Caco-2 (cell line): ENCODE measurements around the gene CFAP298. TPM values are rescaled to one million over a fixed set of nuclear protein-coding genes. Genes with fewer than 3 reads are reported as not detected.
"Not testable (repeated sequence)": the region's sequence is repeated elsewhere in the genome, so short reads cannot be mapped to it uniquely, and the experiment has no call there.

Experiments
- Bru-seq: library from RNA; stranded (reverse); fragments of 400-500 nt; gene quantifications from one replicate; lab custom pipeline; 2021; lab: Mats Ljungman, UMichigan
- BruChase-seq, 2 experiments: library from RNA; stranded (reverse); fragments of 400-500 nt; gene quantifications; one replicate each; lab custom pipeline; 2021; lab: Mats Ljungman, UMichigan
- BruUV-seq: library from RNA; stranded (reverse); fragments of 400-500 nt; replicated peaks from 2 replicates; lab custom pipeline; 2021; lab: Mats Ljungman, UMichigan
- CTCF ChIA-PET: fragments of 300-600 bp; sonication (Branson Sonifier 250); formaldehyde crosslinking; loops from one replicate; lab custom pipeline; 2022; ENCODE audit warnings: antibody characterized with exemption; lab: Charles Lee
- POLR2A ChIA-PET: fragments of 300-600 bp; sonication (Branson Sonifier 250); formaldehyde crosslinking; loops from one replicate; lab custom pipeline; 2022; ENCODE audit warnings: antibody characterized with exemption; lab: Charles Lee
- DNase-seq, 2 experiments: peaks; one replicate each; pipeline versions ENCODE4 v3.0.0 to v3.0.0-alpha.2; 2020 to 2022
- H3K27me3 ChIP-seq: replicated peaks from 2 replicates; pipeline ENCODE4 v1.6.0; 2011; ENCODE audit warnings: low read length; ENCODE audit not compliant: control insufficient read depth, insufficient read depth
- H3K36me3 ChIP-seq: 2 replicates; pipeline ENCODE4 v1.5.1; 2011; ENCODE audit warnings: low read length; ENCODE audit not compliant: control insufficient read depth, insufficient read depth
- H3K4me1 ChIP-seq: fragments of 250-450 bp; sonication (Bioruptor Pico); 2 replicates; pipeline ENCODE4 v1.5.1; 2020; ENCODE audit warnings: mild to moderate bottlenecking
- H3K4me3 ChIP-seq: 2 replicates; pipeline ENCODE4 v1.5.1; 2011; ENCODE audit warnings: low read depth, mild to moderate bottlenecking, control low read depth, low read length
- H3K9me3 ChIP-seq: fragments of 250-450 bp; sonication (Bioruptor Pico); 2 replicates; pipeline ENCODE4 v1.5.1; 2020; ENCODE audit warnings: mild to moderate bottlenecking, moderate library complexity
- H3K27ac Mint-ChIP-seq: one replicate; pipeline ENCODE4 v1.8.0; 2022; ENCODE audit warnings: mixed read lengths; ENCODE audit not compliant: unreplicated experiment
- H3K27me3 Mint-ChIP-seq: one replicate; pipeline ENCODE4 v1.8.0; 2022; ENCODE audit warnings: mixed read lengths; ENCODE audit not compliant: insufficient read depth, unreplicated experiment
- H3K36me3 Mint-ChIP-seq: one replicate; pipeline ENCODE4 v1.8.0; 2022; ENCODE audit warnings: mild to moderate bottlenecking, mixed read lengths; ENCODE audit not compliant: insufficient read depth, unreplicated experiment
- H3K4me1 Mint-ChIP-seq: one replicate; pipeline ENCODE4 v1.8.0; 2022; ENCODE audit warnings: low read depth, mixed read lengths; ENCODE audit not compliant: unreplicated experiment
- H3K4me3 Mint-ChIP-seq: one replicate; pipeline ENCODE4 v1.8.0; 2022; ENCODE audit warnings: mild to moderate bottlenecking, moderate library complexity, mixed read lengths; ENCODE audit not compliant: unreplicated experiment
- H3K9me3 Mint-ChIP-seq: one replicate; pipeline ENCODE4 v1.8.0; 2022; ENCODE audit warnings: mixed read lengths; ENCODE audit not compliant: unreplicated experiment
- intact Hi-C: fragments of 100-400 bp; cut with micrococcal nuclease; formaldehyde crosslinking; loops from one replicate; pipeline ENCODE4 v1.10.0; 2022; ENCODE audit not compliant: unreplicated experiment
- long read RNA-seq: library from polyadenylated mRNA; stranded (forward); transcript quantifications from one replicate; pipeline ENCODE4 v2.0.0, GENCODE V29; 2022
- total RNA-seq: library from RNA; stranded (reverse); gene quantifications from 2 replicates; pipeline ENCODE4 v1.2.3, GENCODE V29; 2022
- TF ChIP-seq, protein P1 (sequence below), 2 experiments: fragments of 200-600 bp in 1 of 2; IDR thresholded peaks; 1 replicate in 1 of 2; 2 replicates in 1 of 2; pipeline versions ENCODE4 v1.5.1 to v1.8.0; 2011 to 2022; ENCODE audit warnings: antibody characterized with exemption in 1 of 2, control low read depth in 1 of 2, inconsistent platforms in 1 of 2, low read depth in 1 of 2, low read length in 1 of 2, mild to moderate bottlenecking in 1 of 2, moderate library complexity in 1 of 2; ENCODE audit not compliant: insufficient read depth in 1 of 2, severe bottlenecking in 1 of 2, unreplicated experiment in 1 of 2

Gene CFAP298, protein sequence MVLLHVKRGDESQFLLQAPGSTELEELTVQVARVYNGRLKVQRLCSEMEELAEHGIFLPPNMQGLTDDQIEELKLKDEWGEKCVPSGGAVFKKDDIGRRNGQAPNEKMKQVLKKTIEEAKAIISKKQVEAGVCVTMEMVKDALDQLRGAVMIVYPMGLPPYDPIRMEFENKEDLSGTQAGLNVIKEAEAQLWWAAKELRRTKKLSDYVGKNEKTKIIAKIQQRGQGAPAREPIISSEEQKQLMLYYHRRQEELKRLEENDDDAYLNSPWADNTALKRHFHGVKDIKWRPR
- total RNA-seq (54.5 and 61.2 TPM in 2 replicates), Bru-seq, nascent RNA (percentile 77 among the genes with signal in this experiment), BruChase-seq, experiment 1, labeled RNA remaining after a 2-hour chase (percentile 90 among the genes with signal in this experiment), BruChase-seq, experiment 2, labeled RNA remaining after a 6-hour chase (percentile 94 among the genes with signal in this experiment)
- long read RNA-seq, transcript CFAP298-201 (7 exons, 1,692 nt): major isoform, 208 of 257 reads
- long read RNA-seq, transcript CFAP298-203 (5 exons, 2,503 nt): minor isoform, 6 of 257 reads
- long read RNA-seq, partial matches to known transcripts: 23 of 257 reads
- long read RNA-seq, other reads (novel, unspliced or antisense): 17 of 257 reads

- TF ChIP-seq, protein P1, sequence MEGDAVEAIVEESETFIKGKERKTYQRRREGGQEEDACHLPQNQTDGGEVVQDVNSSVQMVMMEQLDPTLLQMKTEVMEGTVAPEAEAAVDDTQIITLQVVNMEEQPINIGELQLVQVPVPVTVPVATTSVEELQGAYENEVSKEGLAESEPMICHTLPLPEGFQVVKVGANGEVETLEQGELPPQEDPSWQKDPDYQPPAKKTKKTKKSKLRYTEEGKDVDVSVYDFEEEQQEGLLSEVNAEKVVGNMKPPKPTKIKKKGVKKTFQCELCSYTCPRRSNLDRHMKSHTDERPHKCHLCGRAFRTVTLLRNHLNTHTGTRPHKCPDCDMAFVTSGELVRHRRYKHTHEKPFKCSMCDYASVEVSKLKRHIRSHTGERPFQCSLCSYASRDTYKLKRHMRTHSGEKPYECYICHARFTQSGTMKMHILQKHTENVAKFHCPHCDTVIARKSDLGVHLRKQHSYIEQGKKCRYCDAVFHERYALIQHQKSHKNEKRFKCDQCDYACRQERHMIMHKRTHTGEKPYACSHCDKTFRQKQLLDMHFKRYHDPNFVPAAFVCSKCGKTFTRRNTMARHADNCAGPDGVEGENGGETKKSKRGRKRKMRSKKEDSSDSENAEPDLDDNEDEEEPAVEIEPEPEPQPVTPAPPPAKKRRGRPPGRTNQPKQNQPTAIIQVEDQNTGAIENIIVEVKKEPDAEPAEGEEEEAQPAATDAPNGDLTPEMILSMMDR (IDR thresholded peaks at IDR 0.05; ENCODE audit: insufficient read depth in 1 of 2, low read depth in 1 of 2, low read length in 1 of 2, severe bottlenecking in 1 of 2, unreplicated experiment in 1 of 2): no peak
- intact Hi-C loops: no loop called here
- ChIA-PET POLR2A (interaction anchor here (0.6 kb wide), 2 partner anchors 113 to 115 kb away, joined by 3 to 5 read pairs; no protein-coding TSS in a partner anchor), CTCF (interaction anchor here (0.6 to 2.8 kb wide), 3 partner anchors 11 to 144 kb away, joined by 4 to 18 read pairs (median 4); no protein-coding TSS in a partner anchor)
- peak within 1 kb of the TSS; percentile 98 for H3K27ac Mint-ChIP-seq
- peaks cover 3% of the 10 kb centered on the region for H3K27me3 Mint-ChIP-seq
- H3K27me3 ChIP-seq: no peaks in the 10 kb centered on the region
- H3K9me3 ChIP-seq: no peaks in the 10 kb centered on the region
- peak within 1 kb of the TSS; percentile 79 for H3K4me3 Mint-ChIP-seq
- no peaks in the 10 kb centered on the region for H3K4me1 Mint-ChIP-seq
- H3K36me3 Mint-ChIP-seq: peaks cover 17% of the 10 kb centered on the region
- H3K36me3 ChIP-seq: no peaks in the 10 kb centered on the region
- H3K4me1 ChIP-seq: 0 out of 2 replicates have a peak, but pooled peaks cover 6% of the 10 kb centered on the region
- peak within 1 kb of the TSS; percentile 93 for H3K4me3 ChIP-seq
- no TSS peak for BruUV-seq
- H3K9me3 Mint-ChIP-seq: no peaks in the 10 kb centered on the region
- DNase-seq: peak; percentile 88
Measured at GRCh38 chr21:32612075-32612998, at the start of gene CFAP298. Gene CFAP298 (minus strand): TSS chr21:32612377. CDS start chr21:32612243, 134 bp downstream.

GRCh38 chr21:32661026-32661782 is 49.0 kb upstream of the CFAP298 start:
- CTCF ChIA-PET, H3K27me3 Mint-ChIP-seq, POLR2A ChIA-PET, H3K27ac Mint-ChIP-seq, H3K4me3 Mint-ChIP-seq, H3K4me1 ChIP-seq, H3K36me3 ChIP-seq, intact Hi-C loops, DNase-seq, H3K9me3 Mint-ChIP-seq, BruUV-seq, H3K4me1 Mint-ChIP-seq, H3K4me3 ChIP-seq, H3K9me3 ChIP-seq, H3K27me3 ChIP-seq: not testable (repeated sequence)
- H3K36me3 Mint-ChIP-seq: peaks cover 56% of the 10 kb centered on the region

- Histone ChIP-seq H3K36me3 (no peaks in the 10 kb centered on the region), H3K4me1 (no peaks in the 10 kb centered on the region), H3K9me3 (no peaks in the 10 kb centered on the region), H3K27me3 (no peaks in the 10 kb centered on the region), H3K4me3 (no peak overlapping the region)
- TF ChIP-seq, protein P1 (IDR thresholded peaks at IDR 0.05; ENCODE audit: insufficient read depth in 1 of 2, low read depth in 1 of 2, low read length in 1 of 2, severe bottlenecking in 1 of 2, unreplicated experiment in 1 of 2): no peak
- CTCF ChIA-PET: no interaction called here
- no peaks in the 10 kb centered on the region for H3K27me3 Mint-ChIP-seq
- POLR2A ChIA-PET: no interaction called here
- no TSS peak for BruUV-seq
- peaks cover 34% of the 10 kb centered on the region for H3K36me3 Mint-ChIP-seq
- no peaks in the 10 kb centered on the region for H3K4me1 Mint-ChIP-seq
- H3K27ac Mint-ChIP-seq: no peak overlapping the region
- H3K9me3 Mint-ChIP-seq: no peaks in the 10 kb centered on the region
- no peak overlapping the region for H3K4me3 Mint-ChIP-seq
- intact Hi-C loops: loop anchor here (10.0 kb wide), 1 partner anchor 96 kb away; no protein-coding TSS in a partner anchor
- DNase-seq: no peak
Measured at GRCh38 chr21:32658524-32658923, 46.3 kb upstream of the CFAP298 start.
